Stomach (tissue), 4 donors: ENCODE results near the gene MUC6.

ENCODE experiments used
- CTCF ChIP-seq, 7 experiments: fragments of 450-650 bp in 4 of 7; fragments of 200-600 bp in 3 of 7; sonication (generic) in 3 of 7; IDR thresholded peaks; one replicate each; pipeline ENCODE4 v1.5.1; 2016 to 2019; ENCODE audit warnings: antibody characterized with exemption in 7 of 7, control low read depth in 2 of 7, mild to moderate bottlenecking in 1 of 7
- EP300 ChIP-seq: sonication (generic); formaldehyde crosslinking; IDR thresholded peaks from one replicate; pipeline ENCODE4 v1.6.1; 2017; ENCODE audit warnings: antibody characterized with exemption
- POLR2A ChIP-seq, 4 donors: fragments of 450-650 bp; IDR thresholded peaks; one replicate each; pipeline ENCODE4 v1.6.1; 2016; ENCODE audit warnings: antibody characterized with exemption in 4 of 4, control low read depth in 2 of 4, mild to moderate bottlenecking in 1 of 4, moderate library complexity in 1 of 4
- POLR2AphosphoS5 ChIP-seq, 3 donors: sonication (generic); formaldehyde crosslinking; IDR thresholded peaks; one replicate each; pipeline ENCODE4 v1.6.1; 2016; ENCODE audit warnings: antibody characterized with exemption in 3 of 3

GRCh38 chr11:1009371-1009770, 27.1 kb downstream of the MUC6 start:
- TF ChIP-seq CTCF (IDR thresholded peaks at IDR 0.05) = no peak
- TF ChIP-seq POLR2A (IDR thresholded peaks at IDR 0.05) = no peak
- TF ChIP-seq POLR2AphosphoS5 (IDR thresholded peaks at IDR 0.05) = no peak
- no peak for TF ChIP-seq EP300
